ENCODE data around the gene RDH13. TPM values are rescaled to one million over a fixed set of nuclear protein-coding genes. Genes with fewer than 3 reads are reported as not detected.
A peak's percentile ranks its signal among the peaks of the same experiment; 100 is the strongest.
"Not testable (repeated sequence)": the region's sequence is repeated elsewhere in the genome, so short reads cannot be mapped to it uniquely, and the experiment has no call there.

Gene RDH13
- total RNA-seq, 1 experiment from 2014 or later = 25.8 TPM

- Mint-ChIP-seq H3K27me3 (ENCODE audit: insufficient read depth, unreplicated experiment) (peaks cover 20% of the 10 kb centered on the region), H3K4me3 (ENCODE audit: unreplicated experiment) (no peak overlapping the region), H3K4me1 (ENCODE audit: insufficient read depth, unreplicated experiment) (peaks cover 16% of the 10 kb centered on the region), H3K27ac (ENCODE audit: low read depth, unreplicated experiment) (no peak overlapping the region), H3K36me3 (ENCODE audit: insufficient read depth, unreplicated experiment) (peaks cover 4% of the 10 kb centered on the region), H3K9me3 (ENCODE audit: unreplicated experiment) (no peaks in the 10 kb centered on the region)
- no peak for TF ChIP-seq CTCF (IDR thresholded peaks at IDR 0.05; ENCODE audit: unreplicated experiment)
- CTCF ChIA-PET = interaction anchor here (0.6 kb wide), 1 partner anchor 65 kb away, joined by 3 read pairs; no protein-coding TSS in a partner anchor
- DNase-seq (ENCODE audit: unreplicated experiment) = peak; percentile 27
- intact Hi-C loops (cut with micrococcal nuclease) = no loop called here
- BruUV-seq (replicated peaks) = no TSS peak
- POLR2A ChIA-PET = no interaction called here
Observed at GRCh38 chr19:55066107-55066709, 3.3 kb upstream of the RDH13 start.

GRCh38 chr19:55065516-55065915 lies 2.6 kb upstream of the RDH13 start:
- peaks cover 13% of the 10 kb centered on the region for H3K4me1 Mint-ChIP-seq (ENCODE audit: insufficient read depth, unreplicated experiment)
- H3K9me3 Mint-ChIP-seq (ENCODE audit: unreplicated experiment); H3K27ac Mint-ChIP-seq (ENCODE audit: low read depth, unreplicated experiment); DNase-seq (ENCODE audit: unreplicated experiment); H3K4me3 Mint-ChIP-seq (ENCODE audit: unreplicated experiment); intact Hi-C loops (cut with micrococcal nuclease); BruUV-seq (replicated peaks); H3K36me3 Mint-ChIP-seq (ENCODE audit: insufficient read depth, unreplicated experiment): not testable (repeated sequence)
- CTCF ChIA-PET = interaction anchor here (0.6 to 0.7 kb wide), 2 partner anchors 64 to 644 kb away, joined by 3 read pairs; no protein-coding TSS in a partner anchor
- POLR2A ChIA-PET = interaction anchor here (0.6 kb wide), 1 partner anchor 617 kb away, joined by 3 read pairs; the partner anchor contains the start of gene LENG8
- H3K27me3 Mint-ChIP-seq (ENCODE audit: insufficient read depth, unreplicated experiment) = peaks cover 20% of the 10 kb centered on the region

- ChIA-PET CTCF (interaction anchor here (1.3 kb wide), 1 partner anchor 381 kb away, joined by 5 read pairs; no protein-coding TSS in a partner anchor), POLR2A (interaction anchor here (0.6 to 2.0 kb wide), 7 partner anchors 7 to 536 kb away, joined by 3 to 11 read pairs (median 4); partner anchors contain the start of genes EPS8L1, FIZ1, TMEM238 and ZNF524)
- Mint-ChIP-seq H3K4me3 (ENCODE audit: unreplicated experiment) (peak overlapping the region; percentile 83), H3K27me3 (ENCODE audit: insufficient read depth, unreplicated experiment) (peaks cover 20% of the 10 kb centered on the region), H3K36me3 (ENCODE audit: insufficient read depth, unreplicated experiment) (peaks cover 16% of the 10 kb centered on the region), H3K27ac (ENCODE audit: low read depth, unreplicated experiment) (no peak overlapping the region), H3K9me3 (ENCODE audit: unreplicated experiment) (no peaks in the 10 kb centered on the region), H3K4me1 (ENCODE audit: insufficient read depth, unreplicated experiment) (no peaks in the 10 kb centered on the region)
- TF ChIP-seq CTCF (IDR thresholded peaks at IDR 0.05; ENCODE audit: unreplicated experiment) = no peak
- no TSS peak for BruUV-seq (replicated peaks)
- intact Hi-C loops (cut with micrococcal nuclease) = no loop called here
- DNase-seq (ENCODE audit: unreplicated experiment) = no peak
Observed at GRCh38 chr19:55063492-55063843, 520 bp upstream of the RDH13 start.

GRCh38 chr19:55060287-55060686 lies 2.7 kb downstream of the RDH13 start:
- DNase-seq (ENCODE audit: unreplicated experiment); intact Hi-C loops (cut with micrococcal nuclease); H3K4me1 Mint-ChIP-seq (ENCODE audit: insufficient read depth, unreplicated experiment); H3K9me3 Mint-ChIP-seq (ENCODE audit: unreplicated experiment); H3K27me3 Mint-ChIP-seq (ENCODE audit: insufficient read depth, unreplicated experiment); POLR2A ChIA-PET; H3K4me3 Mint-ChIP-seq (ENCODE audit: unreplicated experiment); BruUV-seq (replicated peaks); H3K27ac Mint-ChIP-seq (ENCODE audit: low read depth, unreplicated experiment): not testable (repeated sequence)
- H3K36me3 Mint-ChIP-seq (ENCODE audit: insufficient read depth, unreplicated experiment) = peaks cover 37% of the 10 kb centered on the region
- CTCF ChIA-PET = interaction anchor here (0.9 kb wide), 1 partner anchor 407 kb away, joined by 4 read pairs; no protein-coding TSS in a partner anchor

- no peak for TF ChIP-seq CTCF (IDR thresholded peaks at IDR 0.05; ENCODE audit: unreplicated experiment)
- H3K4me1 Mint-ChIP-seq (ENCODE audit: insufficient read depth, unreplicated experiment) = no peaks in the 10 kb centered on the region
- ChIA-PET POLR2A (no interaction called here), CTCF (no interaction called here)
- intact Hi-C loops (cut with micrococcal nuclease) = no loop called here
- no peak overlapping the region for H3K27ac Mint-ChIP-seq (ENCODE audit: low read depth, unreplicated experiment)
- DNase-seq (ENCODE audit: unreplicated experiment) = no peak
- no peak overlapping the region for H3K4me3 Mint-ChIP-seq (ENCODE audit: unreplicated experiment)
- H3K9me3 Mint-ChIP-seq (ENCODE audit: unreplicated experiment) = no peaks in the 10 kb centered on the region
- H3K27me3 Mint-ChIP-seq (ENCODE audit: insufficient read depth, unreplicated experiment) = no peaks in the 10 kb centered on the region
- no TSS peak for BruUV-seq (replicated peaks)
- peaks cover 49% of the 10 kb centered on the region for H3K36me3 Mint-ChIP-seq (ENCODE audit: insufficient read depth, unreplicated experiment)
Observed at GRCh38 chr19:55058781-55059610, 4.0 kb downstream of the RDH13 start.
